Measurements from ENCODE around the gene ZFP36L1. TPM values are rescaled to one million over a fixed set of nuclear protein-coding genes. Genes with fewer than 3 reads are reported as not detected.

Gene ZFP36L1
- total RNA-seq, 6 experiments from 2014 or later = 135 to 161 (median 144) TPM

DNA sequence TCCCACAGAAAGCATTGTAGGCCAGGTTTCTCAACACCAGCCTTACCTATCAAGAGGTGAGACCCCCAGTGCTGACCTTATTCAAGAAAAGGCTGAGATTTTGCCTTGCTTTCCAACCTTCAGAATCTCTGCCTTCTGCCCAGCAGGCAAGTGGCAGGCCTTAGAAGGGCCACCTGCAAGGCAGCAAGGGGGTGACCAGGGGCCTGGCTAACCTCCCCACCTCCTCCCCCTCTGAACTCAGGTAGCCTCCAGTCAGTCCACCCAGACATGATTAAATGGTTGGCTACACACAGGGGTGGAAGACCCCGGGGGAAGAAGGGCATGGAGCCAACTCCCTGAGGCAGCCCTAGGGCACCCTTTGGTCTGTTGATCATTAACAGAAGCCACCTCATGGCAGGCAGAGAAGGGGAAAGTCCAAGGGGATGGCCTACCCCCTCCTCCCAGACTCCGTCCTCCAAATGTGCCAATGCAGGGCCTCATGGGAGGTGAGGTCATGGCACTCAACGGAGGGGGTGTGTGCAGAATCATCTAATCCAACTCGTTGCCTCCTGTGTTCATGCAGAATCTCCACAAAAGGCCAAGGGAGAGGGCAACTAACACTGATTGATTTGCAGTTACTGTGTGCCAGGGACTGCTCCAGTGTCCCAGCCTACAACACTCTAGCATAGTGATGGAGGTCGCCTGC is 8.5 kb downstream of the ZFP36L1 start:
- peaks cover 33% of the 10 kb centered on the region for H3K36me3 Mint-ChIP-seq (ENCODE audit: low read depth)
- H3K27ac Mint-ChIP-seq = peak overlapping the region; percentile 99
- TF ChIP-seq CTCF (IDR thresholded peaks at IDR 0.05) = no peak
- H3K4me3 Mint-ChIP-seq = no peak overlapping the region
- peaks cover 4% of the 10 kb centered on the region; the same call in 1 of the 2 replicates for H3K9me3 Mint-ChIP-seq
- DNase-seq = no peak
- H3K27me3 Mint-ChIP-seq (ENCODE audit: insufficient read depth) = peaks cover 45% of the 10 kb centered on the region
- H3K4me1 Mint-ChIP-seq (ENCODE audit: low read depth) = peaks cover 78% of the 10 kb centered on the region

- H3K36me3 Mint-ChIP-seq (ENCODE audit: low read depth) = peaks cover 25% of the 10 kb centered on the region
- peaks cover 78% of the 10 kb centered on the region for H3K4me1 Mint-ChIP-seq (ENCODE audit: low read depth)
- H3K27ac Mint-ChIP-seq = peak overlapping the region; percentile 99
- DNase-seq = no peak
- peaks cover 39% of the 10 kb centered on the region for H3K27me3 Mint-ChIP-seq (ENCODE audit: insufficient read depth)
- TF ChIP-seq CTCF (IDR thresholded peaks at IDR 0.05) = no peak
- peaks cover 4% of the 10 kb centered on the region; the same call in 1 of the 2 replicates for H3K9me3 Mint-ChIP-seq
- H3K4me3 Mint-ChIP-seq = no peak overlapping the region
These were observed 9.2 kb downstream of the ZFP36L1 start for GRCh38 chr14:68783408-68784225.

DNA sequence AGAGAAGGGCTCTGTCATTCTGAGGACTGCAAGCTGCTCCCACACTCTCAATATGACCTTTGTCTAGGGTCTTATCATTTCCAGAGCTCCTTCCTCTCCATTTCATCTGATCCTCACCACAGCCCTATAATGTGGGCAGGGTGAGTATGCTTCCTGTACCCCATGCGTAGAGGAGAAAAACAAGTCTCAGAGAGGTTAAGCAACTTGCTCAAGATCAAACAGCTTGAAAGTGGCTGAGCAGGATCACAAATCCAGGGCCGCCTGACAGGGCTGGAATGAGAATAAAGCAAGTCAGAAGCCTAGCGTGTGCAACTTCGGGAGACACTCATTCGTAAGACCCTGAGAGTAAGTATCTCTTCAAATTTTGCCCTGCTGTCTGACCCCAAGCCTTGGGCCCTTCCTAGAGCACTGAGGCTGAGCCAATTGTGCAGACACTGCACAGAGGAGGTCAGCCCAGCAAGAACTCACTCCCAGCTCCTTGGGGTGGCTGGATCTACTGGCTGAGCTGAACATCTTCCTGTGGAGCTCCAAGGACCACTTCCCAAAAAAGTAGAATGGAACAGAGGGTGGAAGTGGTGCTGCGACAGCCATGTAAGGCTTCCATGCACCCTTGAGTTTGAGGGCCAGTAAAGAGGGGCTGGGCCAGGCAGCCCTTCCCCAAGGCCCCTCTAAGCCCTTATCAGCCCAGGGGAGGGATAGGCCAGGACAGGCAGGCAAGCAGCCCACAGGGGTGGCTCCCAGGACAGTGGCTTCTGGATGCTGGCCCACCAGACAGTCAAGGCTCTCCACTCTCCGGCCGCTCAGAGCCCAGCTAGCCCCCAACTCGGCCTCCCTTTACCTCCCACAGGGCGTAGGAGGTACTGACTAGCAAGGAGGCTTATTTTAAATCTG is 10.5 kb downstream of the ZFP36L1 start:
- Mint-ChIP-seq H3K9me3 (peaks cover 4% of the 10 kb centered on the region; the same call in 1 of the 2 replicates), H3K27me3 (ENCODE audit: insufficient read depth) (peaks cover 32% of the 10 kb centered on the region; the same call in 1 of the 2 replicates), H3K4me3 (no peak overlapping the region), H3K4me1 (ENCODE audit: low read depth) (peaks cover 78% of the 10 kb centered on the region), H3K27ac (no peak overlapping the region), H3K36me3 (ENCODE audit: low read depth) (peaks cover 16% of the 10 kb centered on the region)
- peak; percentile 26; the same call in 1 of the 2 replicates for TF ChIP-seq CTCF (IDR thresholded peaks at IDR 0.05)
- DNase-seq = no peak

GRCh38 chr14:68781161-68782021 is 11.5 kb downstream of the ZFP36L1 start:
- no peak for DNase-seq
- Mint-ChIP-seq H3K27ac (peak overlapping the region; percentile 86), H3K4me3 (peak overlapping the region; percentile 29), H3K4me1 (ENCODE audit: low read depth) (peaks cover 69% of the 10 kb centered on the region), H3K36me3 (ENCODE audit: low read depth) (peaks cover 6% of the 10 kb centered on the region), H3K27me3 (ENCODE audit: insufficient read depth) (peaks cover 23% of the 10 kb centered on the region; the same call in 1 of the 2 replicates), H3K9me3 (peaks cover 4% of the 10 kb centered on the region; the same call in 1 of the 2 replicates)
- TF ChIP-seq CTCF (IDR thresholded peaks at IDR 0.05) = no peak

Measured in HFFc6 (cell line).